Activated CD4-positive, alpha-beta T cell treated with anti-CD3 and anti-CD28 coated beads, Interleukin-2, amount 50 U/mL, for 4 hours (primary cell): ENCODE data around the gene HUNK.

ENCODE experiments used
- DNase-seq, 2 experiments: peaks; one replicate each; pipeline ENCODE4 v3.0.0-alpha.2; 2020

HUNK gene

GRCh38 chr21:31967334-31967733, 94.5 kb downstream of the HUNK start:
- DNase-seq = no peak

GRCh38 chr21:31972622-31973021, 99.8 kb downstream of the HUNK start:
- DNase-seq = no peak

GRCh38 chr21:31973402-31973944, 100.7 kb downstream of the HUNK start:
- no peak for DNase-seq

DNA sequence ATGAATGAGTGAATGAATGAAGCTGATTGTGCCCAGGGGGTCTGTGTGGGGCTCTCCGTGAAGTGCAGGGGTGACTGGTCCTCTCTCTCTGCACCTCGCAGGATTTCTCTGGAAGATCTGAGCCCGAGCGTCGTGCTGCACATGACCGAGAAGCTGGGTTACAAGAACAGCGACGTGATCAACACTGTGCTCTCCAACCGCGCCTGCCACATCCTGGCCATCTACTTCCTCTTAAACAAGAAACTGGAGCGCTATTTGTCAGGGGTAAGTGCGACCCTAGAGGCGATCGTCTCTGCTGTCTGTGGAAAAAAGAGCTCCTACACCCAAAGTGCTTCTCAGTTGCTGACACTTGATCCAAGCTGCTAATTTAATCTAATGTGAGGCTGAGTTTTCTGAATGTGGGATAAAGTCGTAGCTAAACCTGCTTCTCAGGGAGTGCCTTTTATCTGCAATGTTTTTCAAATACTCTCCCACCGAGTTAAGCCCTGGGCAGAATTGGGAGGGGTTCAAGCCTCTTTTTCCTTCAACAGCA, 101.7 kb downstream of the HUNK start:
- no peak for DNase-seq

GRCh38 chr21:31975491-31975890, 102.7 kb downstream of the HUNK start:
- no peak for DNase-seq

GRCh38 chr21:31977816-31978215, 105.0 kb downstream of the HUNK start:
- DNase-seq = no peak

GRCh38 chr21:31983120-31983519, 110.3 kb downstream of the HUNK start:
- DNase-seq = no peak

DNA sequence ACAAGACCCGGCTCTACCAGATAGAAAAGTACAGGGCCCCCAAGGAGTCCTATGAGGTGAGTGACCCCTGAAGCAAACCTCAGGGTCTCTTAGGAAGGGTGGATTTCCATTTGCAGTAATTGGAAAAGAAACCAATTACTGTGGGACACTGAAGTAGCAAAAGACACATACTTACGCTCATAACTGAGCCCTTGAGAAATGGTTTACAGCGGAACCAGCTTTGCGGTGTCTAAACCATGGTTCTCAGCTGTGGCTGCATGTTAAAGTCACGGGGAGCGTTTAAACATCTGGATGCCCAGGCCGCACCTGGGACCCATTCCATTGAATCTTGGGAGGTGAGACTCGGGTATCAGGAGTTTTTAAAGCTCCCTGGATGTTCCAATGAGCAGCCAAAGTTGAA, 110.7 kb downstream of the HUNK start:
- DNase-seq = no peak

- DNase-seq = no peak
Observed at GRCh38 chr21:31985398-31985797, 112.6 kb downstream of the HUNK start.

- no peak for DNase-seq
Observed at GRCh38 chr21:31986035-31986856, 113.4 kb downstream of the HUNK start.

GRCh38 chr21:31987696-31988095, 114.9 kb downstream of the HUNK start:
- DNase-seq = no peak

DNA sequence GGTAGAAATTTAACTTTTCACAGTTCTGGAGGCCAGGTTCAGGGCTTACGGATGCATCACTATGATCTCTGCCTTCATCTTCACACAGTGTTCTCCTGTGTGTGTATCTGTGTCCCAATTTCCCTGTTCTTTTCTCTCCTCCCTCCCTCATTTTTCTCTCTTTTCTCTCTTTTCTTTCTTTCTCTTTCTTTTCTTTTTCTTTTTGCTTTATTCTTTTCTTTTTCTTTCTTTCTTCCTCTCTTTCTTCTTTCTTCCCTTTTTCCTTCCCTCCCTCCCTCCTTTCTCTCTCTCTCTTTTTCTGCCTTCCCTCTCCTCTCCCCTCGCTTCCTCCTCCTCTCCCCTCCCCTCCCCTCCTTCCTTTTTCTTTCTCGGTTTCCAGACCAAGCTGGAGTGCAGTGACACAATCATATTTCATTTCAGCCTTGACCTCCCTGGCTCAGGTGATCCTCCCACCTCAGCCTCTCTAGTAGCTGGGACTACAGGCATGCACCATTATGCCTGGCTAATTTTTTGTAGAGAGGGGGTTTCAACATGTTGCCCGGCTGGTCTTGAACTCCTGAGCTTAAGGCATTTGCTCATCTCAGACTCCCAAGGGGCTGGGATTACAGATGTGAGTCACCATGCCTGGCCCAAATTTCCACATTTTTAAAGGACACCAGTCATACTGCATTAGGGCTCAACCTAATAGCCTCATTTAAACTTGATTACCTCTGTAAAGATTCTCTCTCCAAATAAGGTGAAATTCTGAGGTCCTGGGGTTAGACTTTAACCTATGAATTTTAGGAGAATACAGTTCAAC, 115.9 kb downstream of the HUNK start:
- no peak for DNase-seq

DNA sequence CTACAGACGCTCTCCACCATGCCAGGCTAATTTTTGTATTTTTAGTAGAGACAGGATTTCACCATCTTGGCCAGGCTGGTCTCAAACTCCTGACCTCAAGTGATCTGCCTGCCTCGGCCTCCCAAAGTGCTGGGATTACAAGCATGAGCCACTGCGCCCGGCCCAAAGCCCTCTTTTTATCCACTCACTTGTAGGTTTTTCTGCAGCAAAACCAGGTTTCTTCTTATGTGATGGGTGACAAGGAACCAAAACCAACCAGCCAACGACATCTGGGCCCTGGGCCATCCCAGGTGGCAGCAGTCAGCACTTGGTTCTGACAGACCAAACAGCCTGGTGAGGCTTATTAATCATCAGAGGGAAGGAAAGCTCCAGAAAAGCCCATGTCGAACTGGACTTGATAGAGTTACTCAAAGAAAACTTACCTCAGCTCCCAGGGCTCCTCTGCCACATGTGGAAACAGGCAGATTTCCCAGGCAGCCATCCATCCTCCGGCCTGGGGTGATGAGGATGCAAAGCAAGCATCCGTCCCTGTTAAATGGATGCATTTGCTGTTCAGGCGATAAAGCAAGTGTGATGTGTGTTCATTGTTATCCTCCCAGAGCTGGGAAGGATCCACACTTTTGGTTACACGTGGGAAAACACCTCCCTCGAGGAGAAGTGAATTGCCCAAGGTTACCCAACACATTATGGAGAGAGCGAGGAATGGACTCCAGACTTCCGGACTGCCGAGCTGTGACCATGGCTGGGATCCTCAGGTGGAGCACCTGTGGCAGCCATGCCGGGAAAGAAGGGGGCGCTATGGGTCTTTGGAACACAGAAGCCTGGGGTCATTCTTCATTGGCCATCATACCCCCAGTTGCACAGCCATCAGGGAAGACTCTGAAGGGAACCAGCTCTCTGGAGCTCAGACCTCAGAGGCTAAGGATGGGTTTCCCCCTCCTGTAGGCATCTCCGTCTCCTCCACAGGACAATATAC, 118.8 kb downstream of the HUNK start:
- DNase-seq = no peak

DNA sequence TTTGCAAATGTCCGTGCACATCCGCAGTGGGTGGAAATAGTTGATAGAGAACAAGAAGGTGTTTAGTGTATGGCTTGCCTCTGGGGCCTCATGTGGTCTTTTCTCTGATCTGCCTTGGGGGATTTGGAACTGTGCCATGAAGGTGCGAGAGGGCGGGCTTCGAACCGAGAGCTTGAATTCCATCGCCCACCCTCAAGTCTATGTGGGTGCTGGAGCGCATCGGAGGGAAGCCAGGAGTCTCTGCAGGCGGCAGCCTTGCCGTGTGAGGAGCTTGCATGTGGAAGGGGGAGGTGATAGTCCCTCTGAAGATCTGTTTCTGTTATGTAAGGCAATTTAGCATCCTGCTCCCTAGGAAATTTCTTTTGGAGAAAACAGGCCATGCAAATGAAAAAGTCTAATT, 119.6 kb downstream of the HUNK start:
- no peak for DNase-seq

- DNase-seq = no peak
Observed at GRCh38 chr21:31993826-31994825, 121.3 kb downstream of the HUNK start.

- no peak for DNase-seq
Observed at GRCh38 chr21:31997191-31997590, 124.4 kb downstream of the HUNK start.

GRCh38 chr21:31999810-32000468, 127.1 kb downstream of the HUNK start:
- DNase-seq = no peak

DNA sequence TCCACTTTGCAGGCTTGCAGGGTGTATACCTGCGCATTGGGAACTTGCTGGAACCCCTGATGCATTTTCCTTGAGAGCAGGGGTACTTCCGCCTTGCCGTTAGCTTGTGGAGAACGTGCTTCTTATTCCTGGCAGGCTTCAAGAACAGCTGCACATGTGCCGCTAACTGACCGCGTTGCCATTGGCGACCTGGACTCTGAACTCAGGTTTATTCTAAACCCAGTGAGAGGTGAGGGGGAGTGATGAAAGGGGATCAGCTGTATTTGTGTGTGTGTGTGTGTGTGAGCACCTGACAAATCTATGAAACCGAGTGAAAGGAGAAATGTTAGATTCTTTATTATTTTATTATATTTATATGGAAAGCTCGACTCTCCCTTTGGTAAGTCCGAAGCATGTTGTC, 128.6 kb downstream of the HUNK start:
- no peak for DNase-seq

DNA sequence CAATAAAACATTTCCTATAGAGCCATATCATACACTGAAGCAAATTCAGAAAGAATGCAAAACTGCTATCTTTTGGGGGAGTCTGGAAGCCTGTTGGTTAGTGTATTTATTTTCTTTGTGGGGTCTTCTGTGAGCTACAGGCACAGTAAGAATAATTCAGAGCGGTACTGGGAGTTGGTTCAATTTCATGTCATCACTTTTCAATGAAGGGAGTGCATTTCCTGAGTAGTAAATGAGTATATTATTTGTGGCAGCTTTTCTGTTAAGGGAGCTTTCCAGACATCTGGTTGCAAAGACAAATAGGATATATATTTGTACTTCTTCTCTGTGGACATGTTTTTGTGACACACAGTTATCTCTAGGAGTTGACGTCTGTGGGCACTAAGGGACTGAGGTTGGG, 130.6 kb downstream of the HUNK start:
- no peak for DNase-seq

GRCh38 chr21:32004291-32004690, 131.5 kb downstream of the HUNK start:
- DNase-seq = no peak

GRCh38 chr21:32007456-32007855, 134.6 kb downstream of the HUNK start:
- DNase-seq = no peak
